HG03045 (cell line): ENCODE measurements around the gene TAX1BP1.
"Not testable (repeated sequence)": the region's sequence is repeated elsewhere in the genome, so short reads cannot be mapped to it uniquely, and the experiment has no call there.

Source experiments
- ATAC-seq: cut with Tn5 transposase; IDR thresholded peaks from one replicate; pipeline ENCODE4 v1.9.1; 2021; ENCODE audit warnings: mild to moderate bottlenecking, moderate library complexity; ENCODE audit not compliant: unreplicated experiment

TAX1BP1 gene

GRCh38 chr7:27737616-27738015, 2.3 kb upstream of the TAX1BP1 start:
- no peak for ATAC-seq

DNA sequence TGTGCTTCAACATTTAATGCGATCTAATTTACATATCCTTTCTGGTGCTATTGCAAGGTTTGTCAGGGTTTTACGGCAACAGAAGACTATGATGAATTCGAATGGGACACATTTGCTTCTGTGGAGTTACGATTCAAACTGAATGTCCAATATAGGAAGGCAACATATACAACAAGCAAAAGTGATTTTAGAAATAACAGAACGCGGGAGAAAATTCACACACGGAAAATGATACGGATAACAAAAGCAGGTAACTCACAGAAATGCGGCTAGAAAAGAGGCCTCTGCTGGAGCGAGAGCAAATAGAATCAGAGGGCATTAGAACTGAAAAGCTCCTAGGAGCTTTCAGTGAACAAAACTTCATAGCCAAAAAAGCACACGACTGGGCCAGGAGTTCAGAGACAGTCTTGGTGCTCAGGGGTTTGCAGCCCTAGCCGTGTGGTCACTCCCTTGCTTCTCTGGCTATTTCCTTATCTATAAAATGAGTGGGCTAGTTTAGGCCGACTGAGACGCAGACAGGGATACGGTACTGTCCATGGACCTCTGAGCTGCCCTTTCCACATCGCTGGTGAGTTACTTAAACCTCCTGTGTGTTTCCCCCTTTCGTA, 557 bp upstream of the TAX1BP1 start:
- ATAC-seq = peak; percentile 26

DNA sequence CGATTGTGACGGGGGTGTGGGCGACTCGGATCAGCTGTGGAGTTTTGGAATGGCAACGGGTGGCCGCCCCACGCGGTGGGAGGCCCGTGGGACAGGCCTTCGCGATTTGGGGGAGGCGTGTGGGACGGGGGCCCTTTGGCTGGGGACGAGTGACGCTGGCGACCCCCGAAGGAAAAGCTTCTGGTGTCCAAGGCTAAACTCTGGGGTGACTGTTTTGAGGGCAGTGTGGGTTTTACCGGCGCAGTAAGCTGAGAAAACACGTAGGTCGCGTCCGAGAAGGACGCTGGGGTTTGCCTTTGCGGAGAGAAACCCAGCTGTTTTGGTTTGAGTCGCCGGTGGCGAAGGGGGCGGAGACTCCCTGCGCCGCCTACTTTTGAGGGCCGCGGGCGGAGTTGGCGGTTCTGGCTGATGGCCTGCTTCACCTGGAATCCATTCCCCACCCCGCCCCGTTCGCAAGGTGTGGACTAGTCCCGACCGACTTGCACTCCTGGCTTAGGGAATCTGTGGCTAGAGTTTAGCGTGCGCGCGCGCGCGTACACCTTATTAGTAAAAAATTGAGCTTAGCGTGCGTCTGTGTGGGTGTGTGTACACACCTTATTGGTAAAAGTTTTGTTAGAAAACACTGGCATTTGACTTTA, 606 bp downstream of the TAX1BP1 start:
- ATAC-seq = peak; percentile 77

- not testable (repeated sequence) for ATAC-seq
Measured at GRCh38 chr7:27742091-27742710, 2.2 kb downstream of the TAX1BP1 start.

DNA sequence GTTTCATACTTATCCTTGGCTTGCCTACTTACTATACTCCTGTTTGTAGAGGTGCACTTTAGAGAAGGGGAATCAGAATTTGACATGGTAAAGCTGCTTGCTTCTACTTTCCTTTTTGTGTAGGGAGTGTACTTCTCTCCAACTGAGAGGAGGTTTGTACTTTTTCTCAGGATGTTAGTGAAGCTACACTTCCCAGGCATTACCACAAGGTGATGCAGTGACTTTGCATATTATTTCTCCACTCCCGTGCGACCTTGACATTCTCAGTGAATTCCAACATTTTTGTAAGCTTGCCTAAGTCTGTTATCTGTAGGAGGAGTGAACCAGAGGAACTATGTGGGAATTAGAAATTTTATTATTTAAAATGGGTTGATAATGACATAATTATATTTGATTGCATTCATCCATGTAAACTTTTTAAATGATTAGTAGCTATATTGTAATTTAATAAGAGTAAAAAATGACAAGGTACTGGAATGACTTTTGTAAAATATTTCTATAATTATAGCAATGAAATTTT, 5.2 kb downstream of the TAX1BP1 start:
- ATAC-seq = no peak

DNA sequence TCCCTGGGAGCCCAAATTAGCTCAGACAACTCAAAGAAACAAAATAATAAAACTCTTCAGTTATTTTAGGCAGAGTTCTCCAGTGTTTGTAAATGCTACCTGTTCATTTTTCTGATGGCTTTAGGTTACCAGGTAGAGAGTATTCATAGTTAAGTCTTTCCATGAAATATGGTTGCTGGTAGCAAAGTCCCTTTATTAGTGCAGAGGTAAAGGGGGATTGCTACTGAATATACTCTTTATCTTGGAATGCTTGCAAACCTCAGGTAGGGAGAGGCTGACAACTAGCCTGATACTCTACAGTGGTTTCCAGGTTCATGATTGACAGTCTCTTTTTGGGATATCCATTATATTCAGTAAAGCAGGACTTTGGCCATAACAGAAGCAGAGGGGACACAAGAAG, 6.5 kb downstream of the TAX1BP1 start:
- no peak for ATAC-seq

GRCh38 chr7:27746978-27747377, 7.0 kb downstream of the TAX1BP1 start:
- ATAC-seq = no peak

GRCh38 chr7:27747589-27748368, 7.8 kb downstream of the TAX1BP1 start:
- ATAC-seq = no peak

DNA sequence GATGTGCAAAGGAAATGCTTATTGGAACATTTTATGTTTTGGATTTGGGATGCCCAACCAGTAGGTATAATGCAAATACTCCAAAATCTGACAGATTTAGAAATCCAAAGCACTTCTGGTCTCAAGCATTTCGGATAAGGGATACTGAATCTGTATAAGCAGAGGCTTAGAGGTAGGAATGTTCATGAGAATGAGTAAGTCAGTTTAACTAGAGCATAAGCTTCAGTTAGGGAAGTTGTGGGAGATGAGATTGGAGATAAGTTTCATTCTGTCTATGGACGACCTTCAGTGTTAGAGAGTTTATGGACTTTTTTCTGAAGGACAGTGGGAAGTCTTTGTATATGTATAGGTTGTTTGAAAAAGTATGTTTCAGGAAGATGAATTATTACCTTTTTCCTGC, 10.4 kb downstream of the TAX1BP1 start:
- no peak for ATAC-seq

GRCh38 chr7:27751888-27752660, 12.1 kb downstream of the TAX1BP1 start:
- no peak for ATAC-seq

DNA sequence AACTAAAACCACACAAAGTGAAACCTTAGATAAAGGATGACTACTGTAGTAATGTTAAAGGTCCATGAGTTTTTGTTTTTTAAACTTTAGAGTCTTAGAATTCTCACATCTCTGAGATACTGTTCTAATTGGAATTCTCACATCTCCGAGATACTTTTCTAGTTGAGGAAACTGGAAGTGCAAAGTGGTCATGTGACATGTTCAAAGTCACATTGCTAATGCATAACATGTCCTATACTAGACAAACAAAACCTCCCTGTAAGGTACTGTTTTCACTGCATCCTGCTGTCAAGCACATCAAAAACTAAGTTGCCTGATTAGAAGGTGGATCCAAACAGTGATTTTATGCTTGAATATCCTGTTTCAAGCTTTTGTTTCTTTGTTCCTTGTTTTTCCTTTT, 13.9 kb downstream of the TAX1BP1 start:
- no peak for ATAC-seq

DNA sequence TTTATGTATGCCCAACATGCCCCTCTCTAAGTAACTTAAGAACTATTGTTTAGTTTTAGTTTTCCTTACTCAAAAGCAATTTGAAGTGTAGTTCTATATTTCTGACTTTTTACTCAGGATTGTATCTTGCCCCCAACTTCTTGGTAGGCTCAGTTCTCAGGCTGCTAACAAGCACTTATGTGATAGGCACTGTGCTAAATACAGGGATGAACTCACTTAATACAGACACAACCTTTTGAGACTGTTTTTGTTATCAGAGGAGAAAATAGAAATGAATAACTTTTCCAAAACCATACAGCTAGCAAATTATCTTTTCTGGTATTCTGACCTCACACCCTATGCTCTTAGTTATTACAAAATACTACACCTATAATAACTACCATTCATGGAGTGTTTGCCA, 16.3 kb downstream of the TAX1BP1 start:
- ATAC-seq = no peak

GRCh38 chr7:27759491-27759890, 19.5 kb downstream of the TAX1BP1 start:
- ATAC-seq = no peak

- no peak for ATAC-seq
Measured at GRCh38 chr7:27762062-27762461, 22.1 kb downstream of the TAX1BP1 start.

DNA sequence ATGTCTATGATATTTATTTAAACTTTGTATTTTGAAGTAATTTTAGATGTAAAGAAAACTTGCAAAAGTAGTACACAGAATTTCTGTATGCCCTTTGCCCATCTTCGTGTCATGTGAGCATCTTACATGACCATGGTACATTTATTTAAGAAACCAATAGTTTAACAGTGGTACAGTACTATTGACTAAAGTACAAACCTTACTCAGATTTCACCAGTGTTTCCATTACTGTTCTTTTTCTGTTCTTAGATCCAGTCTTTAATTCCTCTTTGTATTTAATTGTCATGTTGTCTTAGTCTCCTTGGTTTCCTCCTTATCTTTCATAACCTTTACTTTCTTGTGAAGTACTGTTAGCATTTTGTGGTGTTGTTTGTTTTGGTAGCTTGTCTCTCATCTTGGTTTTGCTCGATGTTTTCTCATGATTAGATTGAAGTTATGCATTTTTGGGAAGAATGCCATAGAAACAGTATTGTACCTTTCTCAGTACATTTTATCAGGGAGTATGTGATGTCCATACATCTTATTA, 24.1 kb downstream of the TAX1BP1 start:
- no peak for ATAC-seq

GRCh38 chr7:27765841-27766240, 25.9 kb downstream of the TAX1BP1 start:
- no peak for ATAC-seq

DNA sequence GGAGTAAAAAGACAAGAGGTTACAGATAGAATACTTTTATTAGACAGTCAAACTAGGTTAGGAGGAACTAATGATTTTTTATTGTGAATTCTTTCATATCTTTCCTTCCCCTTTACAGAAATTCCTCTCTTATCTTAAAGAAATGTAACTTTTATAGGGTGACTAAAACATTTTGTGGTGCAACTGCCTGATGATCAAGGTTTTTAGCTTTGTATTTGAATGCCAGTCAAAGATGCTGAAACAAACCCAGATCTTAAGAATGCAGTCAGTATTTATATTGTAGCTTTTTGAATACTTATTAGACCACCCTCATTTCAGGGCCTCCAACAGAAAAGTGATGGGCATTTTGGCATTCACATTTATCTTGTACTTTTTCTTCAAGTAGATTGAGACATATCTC, 27.4 kb downstream of the TAX1BP1 start:
- no peak for ATAC-seq

- no peak for ATAC-seq
Measured at GRCh38 chr7:27771111-27771510, 31.1 kb downstream of the TAX1BP1 start.

DNA sequence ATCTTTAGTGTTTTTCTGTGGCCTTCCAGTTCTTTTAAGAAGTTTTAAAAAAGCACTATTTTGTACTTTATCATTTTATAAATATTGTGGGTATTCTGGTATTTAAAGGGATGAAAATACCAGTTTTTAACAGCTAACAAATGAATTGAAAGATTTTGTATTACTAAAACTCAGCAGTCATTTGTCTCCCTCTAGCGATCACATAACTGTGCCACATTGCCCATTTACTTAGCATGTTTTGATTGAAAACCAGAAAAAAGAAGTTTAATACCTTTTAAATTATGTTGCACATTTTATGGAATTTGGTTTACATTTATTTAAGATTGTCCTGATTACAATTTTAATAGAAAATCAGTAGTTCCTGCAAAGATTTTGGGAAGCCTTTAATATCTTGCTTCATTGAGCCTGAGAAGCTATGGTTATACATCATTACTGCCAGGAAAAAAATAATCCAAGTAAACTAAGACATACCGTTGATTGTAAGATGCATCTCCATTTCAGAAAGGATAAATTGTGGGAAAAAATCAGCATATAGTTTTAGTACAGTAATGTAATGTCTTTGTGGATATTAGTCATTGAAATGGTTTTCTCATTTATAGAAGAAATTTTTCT, 34.9 kb downstream of the TAX1BP1 start:
- ATAC-seq = no peak

GRCh38 chr7:27775782-27776181, 35.8 kb downstream of the TAX1BP1 start:
- ATAC-seq = no peak
